ENCODE data around the gene ERMP1.
"Not testable (repeated sequence)": the region's sequence is repeated elsewhere in the genome, so short reads cannot be mapped to it uniquely, and the experiment has no call there.

Gene ERMP1

DNA sequence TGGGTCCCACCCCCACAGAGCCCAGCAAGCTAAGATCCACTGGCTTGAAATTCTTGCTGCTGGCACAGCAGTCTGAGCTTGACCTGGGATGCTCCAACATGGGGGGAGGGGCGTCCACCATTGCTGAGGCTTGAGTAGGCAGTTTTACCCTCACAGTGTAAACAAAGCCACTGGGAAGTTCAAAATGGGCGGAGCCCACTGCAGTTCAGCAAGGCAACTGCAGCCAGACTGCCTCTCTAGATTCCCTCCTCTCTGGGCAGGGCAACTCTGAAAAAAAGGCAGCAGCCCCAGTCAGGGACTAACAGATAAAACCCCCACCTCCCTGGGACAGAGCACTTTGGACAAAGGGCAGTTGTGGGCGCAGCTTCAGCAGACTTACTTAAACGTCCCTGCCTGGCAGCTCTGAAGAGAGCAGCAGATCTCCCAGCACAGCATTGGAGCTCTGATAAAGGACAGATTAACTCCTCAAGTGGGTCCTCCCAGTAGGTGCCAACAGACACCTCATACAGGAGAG lies 53.2 kb downstream of the ERMP1 start:
- not testable (repeated sequence) for DNase-seq (ENCODE audit: low read depth in 2 of 2)

- DNase-seq (ENCODE audit: low read depth in 2 of 2) = no peak
These were observed 54.1 kb downstream of the ERMP1 start for GRCh38 chr9:5778805-5779204.

DNA sequence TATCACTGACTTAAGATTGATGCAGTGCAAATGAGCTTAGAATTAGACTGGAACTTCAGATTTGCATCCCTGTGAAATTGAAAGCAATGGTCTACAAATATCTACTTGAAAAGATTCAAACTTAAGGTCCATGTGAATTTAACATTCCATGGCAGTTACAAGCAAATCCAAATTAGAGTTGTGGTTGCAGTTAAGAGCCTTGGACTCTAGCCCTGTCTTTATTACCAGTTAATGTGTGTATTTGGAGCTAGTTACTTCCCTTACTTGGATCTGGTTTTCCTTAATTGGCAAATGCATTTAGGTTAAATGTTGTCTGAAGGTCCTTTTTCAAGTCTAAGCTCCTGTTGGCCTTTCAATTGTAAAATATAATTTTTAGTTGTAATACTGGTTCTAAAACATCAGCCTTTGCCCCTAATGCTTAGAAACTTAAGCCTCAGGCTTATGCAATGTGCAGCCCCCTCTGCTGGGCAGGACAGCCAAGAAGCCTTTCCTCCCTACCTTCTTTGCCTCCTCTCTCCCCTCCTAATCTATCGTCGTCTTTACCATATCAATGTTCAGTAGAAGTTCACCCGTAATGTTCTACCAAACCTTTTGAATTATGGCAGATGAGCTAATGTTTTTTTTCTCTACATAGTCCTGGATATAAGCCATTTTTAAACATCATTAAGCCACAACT lies 59.5 kb downstream of the ERMP1 start:
- DNase-seq (ENCODE audit: low read depth in 2 of 2) = no peak

GRCh38 chr9:5767968-5768932 lies 64.7 kb downstream of the ERMP1 start:
- no peak for DNase-seq (ENCODE audit: low read depth in 2 of 2)

DNA sequence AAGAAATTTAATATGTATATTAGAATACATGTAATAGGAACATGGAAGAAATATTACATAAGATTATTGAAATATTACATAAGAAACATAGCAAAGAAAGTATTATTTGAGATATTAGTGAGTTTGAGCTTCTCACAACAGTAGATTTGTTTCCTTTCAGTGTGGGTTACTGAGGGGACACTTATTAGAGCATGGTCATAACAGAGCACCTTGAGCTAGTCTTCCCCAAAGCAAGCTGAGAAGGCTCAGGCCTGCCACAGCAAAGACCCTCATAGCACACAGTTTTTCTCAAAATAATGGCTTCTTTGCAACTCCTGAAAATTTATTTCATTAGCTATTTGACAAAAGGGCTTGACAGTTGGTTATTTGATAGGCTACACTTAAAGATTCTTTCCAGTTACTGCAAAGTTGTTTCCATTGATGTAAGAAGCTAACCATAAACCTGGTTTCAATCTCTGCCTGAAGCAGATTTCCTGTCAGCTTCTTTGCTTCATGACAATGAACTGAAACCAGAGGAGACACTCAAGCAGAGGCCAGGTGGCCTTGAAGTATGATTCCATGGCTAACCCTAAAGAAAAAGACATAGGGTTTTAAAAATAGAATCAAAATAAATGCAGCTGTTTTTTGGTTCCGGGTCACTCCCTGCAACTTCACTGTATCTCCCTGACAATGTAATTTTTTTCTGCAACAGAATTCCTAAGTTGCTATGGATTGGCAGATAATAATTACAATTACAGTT lies 68.6 kb downstream of the ERMP1 start:
- no peak for DNase-seq (ENCODE audit: low read depth in 2 of 2)

DNA sequence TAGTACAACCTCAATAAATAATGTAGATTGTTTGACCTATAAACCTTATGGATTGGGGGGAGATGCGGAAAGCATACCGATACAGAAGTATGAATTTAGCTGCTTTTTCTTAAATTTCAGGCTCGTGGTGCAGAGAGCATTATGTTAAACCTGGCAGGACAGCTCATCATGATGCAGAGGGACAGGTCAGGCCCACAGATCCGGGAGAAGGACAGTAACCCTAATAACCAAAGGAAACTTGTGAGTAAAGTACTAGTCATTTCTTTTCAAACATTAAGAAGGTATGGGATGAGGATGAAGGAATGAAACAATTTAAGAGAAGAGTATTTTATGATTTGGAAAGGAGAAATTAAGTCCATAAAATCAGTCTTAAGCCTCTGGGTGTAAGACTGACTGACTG lies 70.5 kb downstream of the ERMP1 start:
- DNase-seq (ENCODE audit: low read depth in 2 of 2) = no peak

- no peak for DNase-seq (ENCODE audit: low read depth in 2 of 2)
These were observed 72.6 kb downstream of the ERMP1 start for GRCh38 chr9:5760338-5760737.

GRCh38 chr9:5756633-5757032 lies 76.3 kb downstream of the ERMP1 start:
- DNase-seq (ENCODE audit: low read depth in 2 of 2) = no peak

GRCh38 chr9:5750569-5750968 lies 82.3 kb downstream of the ERMP1 start:
- DNase-seq (ENCODE audit: low read depth in 2 of 2) = no peak

GRCh38 chr9:5749306-5749705 lies 83.6 kb downstream of the ERMP1 start:
- DNase-seq (ENCODE audit: low read depth in 2 of 2) = no peak

GRCh38 chr9:5748438-5748837 lies 84.5 kb downstream of the ERMP1 start:
- DNase-seq (ENCODE audit: low read depth in 2 of 2) = no peak

- DNase-seq (ENCODE audit: low read depth in 2 of 2) = no peak
These were observed 89.8 kb downstream of the ERMP1 start for GRCh38 chr9:5743109-5743508.

DNA sequence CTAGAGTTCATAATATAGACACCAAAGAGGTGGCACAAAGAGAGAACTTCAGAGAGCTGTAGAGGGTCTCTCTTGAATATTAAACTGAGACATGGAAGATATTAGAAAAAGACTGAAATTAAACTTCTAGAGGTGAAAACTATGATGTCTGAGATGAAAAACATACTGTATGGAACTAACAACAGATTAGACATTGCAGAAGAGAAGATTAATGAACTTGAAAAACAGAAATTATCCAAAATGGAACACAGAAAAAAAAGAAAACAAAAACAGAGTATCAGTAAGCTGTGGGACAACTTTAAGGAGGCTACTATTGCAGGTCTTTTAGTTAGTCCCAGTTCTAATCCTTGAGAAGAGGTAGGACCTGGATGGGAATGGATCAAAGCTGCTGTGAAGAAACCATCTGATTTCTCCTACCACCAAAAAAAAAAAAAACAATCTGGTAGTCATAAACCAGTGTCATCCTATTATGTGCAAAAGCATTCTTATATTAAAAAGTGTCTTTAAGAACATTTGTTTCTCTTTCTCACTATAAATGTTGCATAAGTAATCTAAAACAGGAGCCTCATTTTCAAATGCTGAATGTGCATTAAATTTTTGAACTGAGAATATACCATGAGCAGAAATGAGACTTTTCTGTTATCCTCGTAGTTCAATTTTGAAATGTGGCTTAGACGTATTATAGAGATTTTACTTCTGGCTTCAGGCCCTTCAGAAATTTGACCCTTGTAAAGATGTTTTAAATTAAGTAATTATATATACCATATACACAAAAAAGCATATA lies 96.2 kb downstream of the ERMP1 start:
- DNase-seq (ENCODE audit: low read depth in 2 of 2) = no peak

GRCh38 chr9:5735072-5735471 lies 97.8 kb downstream of the ERMP1 start:
- no peak for DNase-seq (ENCODE audit: low read depth in 2 of 2)
